HL-60 (cell line): ENCODE data around the gene RBBP8NL.

Source experiments
- DNase-seq, 2 experiments: peaks; one replicate each; pipeline ENCODE4 v3.0.0-alpha.2; 2010 to 2020; ENCODE audit warnings: low read depth in 1 of 2, low spot score in 1 of 2
- H3K27ac ChIP-seq: fragments of 250-450 bp; sonication (Bioruptor Pico); replicated peaks from 2 replicates; pipeline ENCODE4 v1.5.1; 2020; ENCODE audit warnings: mild to moderate bottlenecking, moderate library complexity
- H3K27me3 ChIP-seq: fragments of 250-450 bp; sonication (Bioruptor Pico); 2 replicates; pipeline ENCODE4 v1.5.1; 2021; ENCODE audit warnings: mild to moderate bottlenecking, moderate library complexity; ENCODE audit not compliant: insufficient read depth, poor library complexity, severe bottlenecking
- H3K4me3 ChIP-seq: replicated peaks from 2 replicates; pipeline ENCODE4 v1.5.1; 2011; ENCODE audit warnings: mild to moderate bottlenecking, control low read depth, low read length; ENCODE audit not compliant: insufficient read depth
- CTCF ChIP-seq: IDR thresholded peaks from one replicate; pipeline ENCODE4 v1.5.1; 2011; ENCODE audit warnings: low read length, control low read depth, inconsistent platforms; ENCODE audit not compliant: insufficient read depth
- GABPA ChIP-seq: IDR thresholded peaks from 2 replicates; pipeline ENCODE4 v1.6.1; 2012; ENCODE audit warnings: low read depth
- POLR2AphosphoS5 ChIP-seq: IDR thresholded peaks from 2 replicates; pipeline ENCODE4 v1.6.1; 2012; ENCODE audit warnings: low read depth
- REST ChIP-seq: IDR thresholded peaks from 2 replicates; pipeline ENCODE4 v1.6.1; 2012; ENCODE audit warnings: low read depth; ENCODE audit not compliant: insufficient replicate concordance
- SPI1 ChIP-seq: IDR thresholded peaks from 2 replicates; pipeline ENCODE4 v1.6.1; 2012; ENCODE audit warnings: low read depth, mild to moderate bottlenecking, borderline replicate concordance

The RBBP8NL gene

GRCh38 chr20:62362991-62363919, 64.1 kb downstream of the RBBP8NL start:
- Histone ChIP-seq H3K27ac (no peak overlapping the region), H3K4me3 (no peak overlapping the region), H3K27me3 (peaks cover 29% of the 10 kb centered on the region)
- TF ChIP-seq CTCF (no peak), POLR2AphosphoS5 (no peak), SPI1 (no peak), GABPA (no peak), REST (no peak)
- no peak for DNase-seq

GRCh38 chr20:62362590-62362940, 64.8 kb downstream of the RBBP8NL start:
- H3K4me3 ChIP-seq, result no peak overlapping the region
- TF ChIP-seq SPI1, result no peak
- TF ChIP-seq GABPA, result no peak
- TF ChIP-seq CTCF, result no peak
- no peak for TF ChIP-seq POLR2AphosphoS5
- no peak for TF ChIP-seq REST
- DNase-seq, result no peak
- H3K27me3 ChIP-seq, result peaks cover 30% of the 10 kb centered on the region
- H3K27ac ChIP-seq, result no peak overlapping the region

- DNase-seq, result no peak
Observed at GRCh38 chr20:62361799-62362589, 65.3 kb downstream of the RBBP8NL start.

More at GRCh38 chr20:62361799-62362589, 65.3 kb downstream of the RBBP8NL start:
- no peak overlapping the region for H3K4me3 ChIP-seq
- peaks cover 34% of the 10 kb centered on the region for H3K27me3 ChIP-seq
- no peak for TF ChIP-seq POLR2AphosphoS5
- no peak for TF ChIP-seq SPI1
- no peak for TF ChIP-seq GABPA
- TF ChIP-seq CTCF, result no peak
- no peak for TF ChIP-seq REST
- no peak overlapping the region for H3K27ac ChIP-seq
